GM18909 (cell line): ENCODE data around the gene DLG4.
"Not testable (repeated sequence)": the region's sequence is repeated elsewhere in the genome, so short reads cannot be mapped to it uniquely, and the experiment has no call there.

Experiments used
- ATAC-seq: cut with Tn5 transposase; IDR thresholded peaks from one replicate; pipeline ENCODE4 v1.9.1; 2021; ENCODE audit warnings: mild to moderate bottlenecking; ENCODE audit not compliant: unreplicated experiment, poor library complexity

The DLG4 gene

GRCh38 chr17:7192271-7192937, 27.2 kb downstream of the DLG4 start:
- ATAC-seq: no peak

DNA sequence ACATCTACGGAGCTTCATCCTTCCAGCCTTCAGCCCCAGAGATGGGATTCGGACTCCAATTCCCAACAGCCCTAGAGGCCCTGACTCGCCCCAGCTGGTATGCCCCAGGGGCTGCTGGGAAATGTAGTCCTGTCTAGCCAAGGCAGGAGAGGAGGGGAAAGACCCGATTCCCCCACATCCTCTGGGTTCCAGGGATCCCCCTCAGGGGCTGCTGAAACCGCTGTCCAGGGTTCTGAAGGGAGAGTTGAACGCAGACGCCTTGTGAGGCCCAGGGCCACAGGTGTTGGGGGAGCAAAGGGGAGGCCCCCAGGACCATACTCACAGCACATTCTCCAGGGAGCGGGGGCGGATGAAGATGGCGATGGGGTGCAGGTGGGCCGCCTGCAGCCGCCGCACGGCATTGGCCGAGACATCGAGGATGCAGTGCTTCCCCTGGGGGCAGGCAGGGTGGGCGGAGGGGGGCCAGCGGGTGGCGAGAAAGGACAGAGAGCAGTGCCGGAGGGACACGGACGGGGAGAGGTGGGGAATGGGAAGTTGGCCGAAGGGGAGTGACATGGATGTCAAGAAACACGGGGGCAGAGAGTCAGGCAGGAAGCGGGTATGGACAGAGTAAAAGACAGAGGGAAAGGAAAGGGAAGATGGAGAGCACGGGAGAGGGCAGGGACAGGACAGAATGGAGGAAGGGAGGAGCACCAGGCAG, 27.9 kb downstream of the DLG4 start:
- ATAC-seq: no peak

DNA sequence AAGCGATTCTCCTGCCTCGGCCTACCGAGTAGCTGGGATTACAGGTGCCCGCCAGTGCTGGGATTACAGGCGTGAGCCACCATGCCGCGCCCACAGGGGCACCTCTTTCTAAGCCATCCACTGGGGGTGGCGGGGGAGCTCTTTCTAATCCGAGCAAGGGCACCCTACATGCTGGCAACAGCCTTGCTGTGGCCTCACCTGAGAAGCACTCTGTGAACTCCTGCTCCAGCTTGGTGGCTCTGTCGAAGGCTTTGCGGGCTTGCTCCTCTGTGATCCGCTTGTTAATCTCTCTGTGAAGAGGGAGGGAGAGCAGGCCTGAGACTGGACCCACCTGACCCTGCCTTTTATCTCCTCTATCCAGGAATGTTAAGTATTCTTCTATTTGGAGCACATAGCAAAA, 28.6 kb downstream of the DLG4 start:
- ATAC-seq: no peak

DNA sequence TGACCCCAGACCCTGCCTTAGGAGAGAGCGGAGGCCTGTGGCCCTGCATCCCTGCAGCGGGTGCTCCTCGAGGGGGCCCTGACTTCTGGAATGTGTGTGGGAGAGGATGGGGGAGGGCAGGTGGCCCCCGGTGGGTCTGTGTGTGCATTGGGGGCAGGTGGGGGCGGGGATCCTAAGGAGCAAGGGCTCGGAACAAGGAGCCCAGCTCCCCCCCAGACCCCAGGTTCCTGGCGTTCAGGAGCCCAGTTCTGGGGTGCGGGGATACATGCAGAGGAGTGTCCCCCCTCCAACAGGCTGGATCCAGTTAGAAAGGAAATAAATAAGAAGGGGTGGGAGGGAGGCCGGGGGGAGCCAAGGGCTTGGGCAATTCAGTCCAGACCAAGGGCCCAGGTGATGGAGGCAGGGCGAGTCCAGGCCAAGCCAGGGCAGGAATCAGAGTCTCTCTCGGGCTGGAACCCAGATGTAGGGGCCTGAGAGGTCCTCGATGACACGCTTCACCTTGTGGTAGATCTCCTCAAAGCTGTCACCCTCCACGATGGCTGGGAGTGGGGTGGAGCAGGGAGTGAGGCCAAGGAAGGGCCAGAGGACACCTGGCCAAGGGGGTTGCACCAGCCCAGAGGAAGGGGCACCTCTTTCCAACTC, 29.2 kb downstream of the DLG4 start:
- ATAC-seq: no peak

DNA sequence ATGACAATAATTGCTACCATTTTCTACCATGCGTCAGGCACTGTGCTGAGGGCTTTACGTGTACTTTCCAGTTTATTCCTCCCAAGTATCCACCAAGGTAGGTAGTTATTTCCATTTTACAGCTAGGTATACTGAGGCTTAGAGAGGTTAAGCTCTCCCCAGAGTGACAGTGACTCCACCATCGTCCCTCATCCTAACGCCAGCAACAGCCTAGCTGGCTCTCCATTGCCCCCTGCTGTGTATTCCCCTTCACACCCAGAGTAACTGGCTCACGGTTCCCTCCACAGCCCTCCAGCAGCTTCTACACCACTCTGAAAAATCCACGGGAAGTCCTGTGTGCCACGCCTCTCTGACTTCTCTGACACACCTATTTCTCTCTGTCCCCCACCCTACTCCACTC, 33.4 kb downstream of the DLG4 start:
- ATAC-seq: no peak

- no peak for ATAC-seq
Measured at GRCh38 chr17:7184647-7185046, 35.0 kb downstream of the DLG4 start.

GRCh38 chr17:7184091-7184488, 35.5 kb downstream of the DLG4 start:
- ATAC-seq: no peak

GRCh38 chr17:7183433-7184090, 36.1 kb downstream of the DLG4 start:
- ATAC-seq: no peak

GRCh38 chr17:7182101-7182500, 37.5 kb downstream of the DLG4 start:
- not testable (repeated sequence) for ATAC-seq

- no peak for ATAC-seq
Measured at GRCh38 chr17:7179317-7180254, 40.0 kb downstream of the DLG4 start, which contains the start of gene ASGR1. Gene ASGR1 (minus strand): TSS chr17:7179370. CDS start chr17:7178563, 807 bp downstream.

DNA sequence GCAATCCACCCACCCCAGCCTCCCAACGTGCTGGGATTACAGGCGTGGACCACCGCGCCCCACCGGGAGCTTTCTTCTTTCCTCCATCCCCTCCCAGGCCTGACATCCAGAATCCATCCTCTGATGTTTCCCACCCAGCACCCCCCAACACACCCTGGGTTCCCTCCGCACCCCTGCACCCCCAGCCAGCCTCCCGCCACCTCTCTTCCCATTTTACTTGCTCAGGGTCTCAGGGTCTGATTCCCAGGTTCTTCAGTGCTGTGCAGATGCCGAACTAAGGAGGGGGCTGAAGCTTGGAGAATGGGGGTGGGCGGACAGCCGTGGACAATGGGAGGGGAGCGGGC, 40.7 kb downstream of the DLG4 start:
- no peak for ATAC-seq

GRCh38 chr17:7177954-7178477, 41.6 kb downstream of the DLG4 start:
- ATAC-seq: no peak

GRCh38 chr17:7177191-7177953, 42.3 kb downstream of the DLG4 start:
- ATAC-seq: no peak

- ATAC-seq: no peak
Measured at GRCh38 chr17:7176841-7177190, 42.8 kb downstream of the DLG4 start.

DNA sequence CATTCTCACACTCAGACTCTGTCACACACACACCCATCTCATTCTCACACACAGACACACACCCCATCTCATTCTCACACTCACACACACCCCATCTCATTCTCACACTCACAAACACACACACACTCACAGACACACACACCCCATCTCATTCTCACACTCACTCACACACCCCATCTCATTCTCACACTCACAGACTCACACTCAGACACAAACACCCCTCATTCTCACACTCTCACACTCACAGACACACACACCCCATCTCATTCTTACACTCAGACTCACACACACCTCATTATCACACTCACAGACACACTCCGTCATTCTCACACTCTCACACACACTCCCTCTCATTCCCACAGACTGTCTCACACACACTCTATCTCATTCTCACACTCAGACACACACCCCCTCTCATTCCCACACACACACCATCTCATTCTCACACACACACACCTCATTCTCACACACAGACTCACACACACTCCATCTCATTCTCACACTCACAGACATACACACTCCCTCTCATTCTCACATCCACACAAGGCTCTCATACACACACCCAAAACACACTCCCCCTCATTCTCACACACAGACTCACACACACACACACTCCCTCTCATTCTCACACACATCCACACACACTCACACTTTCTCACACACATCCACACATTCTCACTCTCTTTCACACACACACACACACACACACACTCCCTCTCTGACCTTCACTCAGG, 43.4 kb downstream of the DLG4 start:
- ATAC-seq: no peak

GRCh38 chr17:7175330-7175733, 44.3 kb downstream of the DLG4 start:
- ATAC-seq: no peak

- no peak for ATAC-seq
Measured at GRCh38 chr17:7174603-7175326, 44.9 kb downstream of the DLG4 start.
